Mesenchymal stem cell (in vitro differentiated cells and primary cell): ENCODE results near the gene SLC35A2.

Experiments
- DNase-seq: peaks from one replicate; pipeline ENCODE4 v3.0.0-alpha.2; 2013
- H2AFZ ChIP-seq: one replicate; pipeline ENCODE4 v1.6.1; 2013; ENCODE audit warnings: low read depth, mild to moderate bottlenecking, control low read depth, inconsistent platforms, low read length, moderate library complexity
- H2AK5ac ChIP-seq: 2 replicates; pipeline ENCODE4 v1.6.1; 2013; ENCODE audit warnings: low read length, moderate library complexity, mild to moderate bottlenecking, inconsistent platforms; ENCODE audit not compliant: severe bottlenecking
- H2BK120ac ChIP-seq: one replicate; pipeline ENCODE4 v1.6.1; 2013; ENCODE audit warnings: low read depth, mild to moderate bottlenecking, inconsistent platforms, low read length, moderate library complexity
- H2BK12ac ChIP-seq, 2 experiments: one replicate each; pipeline ENCODE4 v1.6.1; 2013; ENCODE audit warnings: inconsistent platforms in 2 of 2, low read length in 2 of 2, mild to moderate bottlenecking in 2 of 2, moderate library complexity in 2 of 2, control low read depth in 1 of 2
- H2BK15ac ChIP-seq: one replicate; pipeline ENCODE4 v1.6.1; 2013; ENCODE audit warnings: mild to moderate bottlenecking, low read depth, inconsistent platforms; ENCODE audit not compliant: poor library complexity, severe bottlenecking
- H2BK5ac ChIP-seq: 2 replicates; pipeline ENCODE4 v1.6.1; 2013; ENCODE audit warnings: low read depth, mild to moderate bottlenecking, low read length, control low read depth, inconsistent platforms; ENCODE audit not compliant: poor library complexity, severe bottlenecking
- H3K14ac ChIP-seq, 2 experiments: one replicate each; pipeline ENCODE4 v1.6.1; 2013; ENCODE audit warnings: inconsistent platforms in 2 of 2, low read length in 2 of 2, control low read depth in 1 of 2, mild to moderate bottlenecking in 1 of 2, moderate library complexity in 1 of 2
- H3K18ac ChIP-seq, 2 experiments: one replicate each; pipeline ENCODE4 v1.6.1; 2013; ENCODE audit warnings: inconsistent platforms in 2 of 2, low read length in 2 of 2, control low read depth in 1 of 2, low read depth in 1 of 2, mild to moderate bottlenecking in 1 of 2
- H3K23ac ChIP-seq, 2 experiments: one replicate each; pipeline ENCODE4 v1.6.1; 2013; ENCODE audit warnings: inconsistent platforms in 2 of 2, low read length in 2 of 2, mild to moderate bottlenecking in 2 of 2, moderate library complexity in 2 of 2, control low read depth in 1 of 2
- H3K27ac ChIP-seq: 2 replicates; pipeline ENCODE4 v1.5.1; 2013; ENCODE audit warnings: mild to moderate bottlenecking, moderate library complexity, low read length, control low read depth, inconsistent platforms; ENCODE audit not compliant: poor library complexity, severe bottlenecking
- H3K27me3 ChIP-seq, 2 experiments: 2 replicates each; pipeline versions ENCODE4 v1.6.1 to v1.7.0; 2013; ENCODE audit warnings: low read length in 2 of 2, mild to moderate bottlenecking in 2 of 2, moderate library complexity in 2 of 2, control low read depth in 1 of 2, inconsistent platforms in 1 of 2; ENCODE audit not compliant: control insufficient read depth in 1 of 2, insufficient read depth in 1 of 2
- H3K36me3 ChIP-seq, 2 experiments: 2 replicates each; pipeline versions ENCODE4 v1.6.1 to v1.7.0; 2013; ENCODE audit warnings: low read length in 2 of 2, control low read depth in 1 of 2, inconsistent platforms in 1 of 2, low read depth in 1 of 2, mild to moderate bottlenecking in 1 of 2; ENCODE audit not compliant: insufficient read depth in 2 of 2, control insufficient read depth in 1 of 2
- H3K4ac ChIP-seq, 2 experiments: one replicate each; pipeline ENCODE4 v1.6.1; 2013; ENCODE audit warnings: inconsistent platforms in 2 of 2, low read length in 2 of 2, mild to moderate bottlenecking in 2 of 2, moderate library complexity in 2 of 2, control low read depth in 1 of 2, low read depth in 1 of 2
- H3K4me1 ChIP-seq: 2 replicates; pipeline ENCODE4 v1.6.1; 2013; ENCODE audit warnings: low read depth, low read length, control low read depth; ENCODE audit not compliant: control insufficient read depth, insufficient read depth
- H3K4me2 ChIP-seq: 2 replicates; pipeline ENCODE4 v1.6.1; 2013; ENCODE audit warnings: low read length, mild to moderate bottlenecking, inconsistent platforms; ENCODE audit not compliant: poor library complexity, severe bottlenecking
- H3K4me3 ChIP-seq, 2 experiments: 2 replicates each; pipeline versions ENCODE4 v1.5.1 to v1.7.0; 2013; ENCODE audit warnings: low read length in 2 of 2, mild to moderate bottlenecking in 2 of 2, control low read depth in 1 of 2, low read depth in 1 of 2; ENCODE audit not compliant: insufficient read depth in 1 of 2
- H3K79me1 ChIP-seq: replicated peaks from 2 replicates; pipeline ENCODE4 v1.6.1; 2013; ENCODE audit warnings: mild to moderate bottlenecking, control low read depth, low read length, inconsistent platforms; ENCODE audit not compliant: poor library complexity, severe bottlenecking
- H3K9ac ChIP-seq: 2 replicates; pipeline ENCODE4 v1.7.0; 2013; ENCODE audit warnings: mild to moderate bottlenecking, low read length, moderate library complexity
- H3K9me3 ChIP-seq: 2 replicates; pipeline ENCODE4 v1.7.0; 2013; ENCODE audit warnings: mild to moderate bottlenecking, low read length; ENCODE audit not compliant: control insufficient read depth
- H4K8ac ChIP-seq: one replicate; pipeline ENCODE4 v1.6.1; 2013; ENCODE audit warnings: inconsistent platforms, mild to moderate bottlenecking, low read length, moderate library complexity
- H4K91ac ChIP-seq: one replicate; pipeline ENCODE4 v1.6.1; 2013; ENCODE audit warnings: mild to moderate bottlenecking, low read length, inconsistent platforms
- WGBS: methylation state at CpG from one replicate; pipeline ENCODE4 v1.1.7; 2013; ENCODE audit warnings: mixed read lengths; 5-methylcytosine and 5-hydroxymethylcytosine counted together

Gene SLC35A2

DNA sequence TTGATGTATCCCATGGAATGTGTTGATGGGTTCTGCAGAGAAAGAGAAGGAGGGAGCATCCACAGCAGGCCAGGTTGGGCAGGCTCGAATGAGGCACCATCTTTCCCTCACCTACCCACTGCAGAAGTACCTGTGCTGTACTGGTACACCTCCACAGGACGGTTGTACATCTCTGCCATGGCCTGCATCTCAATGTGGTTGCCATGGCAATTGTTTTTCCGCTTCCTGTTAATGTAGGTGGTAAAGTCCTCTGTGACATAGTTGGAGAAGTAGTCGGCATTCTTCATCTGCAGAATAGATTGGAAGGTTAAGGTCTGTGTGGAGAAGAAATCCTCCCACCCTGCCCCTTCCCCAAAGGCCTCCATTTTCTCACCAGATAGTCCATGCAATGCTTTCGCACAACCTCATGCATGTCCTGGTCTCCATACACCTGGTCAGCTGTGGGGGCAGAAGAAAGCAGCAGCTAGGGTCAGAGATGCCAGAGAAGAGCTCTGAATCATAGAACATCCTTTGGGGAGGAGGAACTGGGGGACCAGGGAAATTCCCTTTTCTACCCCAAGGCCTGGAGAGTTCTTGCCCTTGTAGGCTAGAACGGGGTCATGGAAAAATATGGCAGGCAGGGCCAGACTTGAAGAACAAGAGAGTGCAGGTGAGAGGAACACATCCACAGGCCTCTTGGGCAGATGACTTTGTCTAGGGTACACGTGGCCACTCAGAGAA, 23.3 kb upstream of the SLC35A2 start:
- Histone ChIP-seq H2BK5ac (no peak overlapping the region), H2BK15ac (no peak overlapping the region), H2AFZ (no peak overlapping the region), H3K36me3 (peaks cover 27 to 53% of the 10 kb centered on the region in 2 experiments), H3K9ac (no peak overlapping the region), H2AK5ac (no peak overlapping the region), H3K4me3 (no peak overlapping the region), H3K79me1 (peaks cover 2% of the 10 kb centered on the region), H4K8ac (no peak overlapping the region), H2BK12ac (no peak overlapping the region), H3K9me3 (peaks cover 4% of the 10 kb centered on the region), H2BK120ac (no peak overlapping the region), H3K27me3 (peaks cover 0 to 4% of the 10 kb centered on the region in 2 experiments), H3K23ac (no peak overlapping the region), H3K4ac (no peak overlapping the region), H4K91ac (no peak overlapping the region), H3K4me2 (no peak overlapping the region), H3K27ac (no peak overlapping the region), H3K4me1 (peaks cover 15% of the 10 kb centered on the region), H3K18ac (no peak overlapping the region), H3K14ac (no peak overlapping the region)
- DNase-seq: no peak
- WGBS: 100% methylated on average over 2 of the region's 7 CpGs

DNA sequence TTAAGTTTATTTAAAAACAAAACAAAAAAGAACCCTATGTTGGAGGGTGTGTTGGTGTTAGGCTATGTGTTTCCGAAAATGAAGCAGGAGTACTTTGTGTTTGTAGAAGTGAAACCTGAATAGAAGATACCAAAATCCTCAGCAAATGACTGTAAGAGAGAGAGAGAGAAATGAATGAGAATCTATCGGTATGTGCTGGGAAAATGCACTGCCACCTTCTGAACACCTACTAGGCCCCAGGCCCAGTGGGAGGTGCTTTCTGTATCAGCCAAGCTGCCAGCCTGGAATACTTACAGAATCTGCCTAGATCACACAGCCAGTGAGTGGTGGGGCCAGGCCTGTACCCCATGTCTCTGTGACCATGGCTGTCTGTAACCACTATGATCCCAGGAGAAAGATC, 22.3 kb upstream of the SLC35A2 start:
- Histone ChIP-seq H3K27me3 (no peaks in the 10 kb centered on the region), H3K4me2 (no peak overlapping the region), H3K27ac (no peak overlapping the region), H2BK5ac (no peak overlapping the region), H2AFZ (no peak overlapping the region), H4K91ac (no peak overlapping the region), H3K4ac (no peak overlapping the region), H2AK5ac (no peak overlapping the region), H2BK120ac (no peak overlapping the region), H3K9me3 (peaks cover 4% of the 10 kb centered on the region), H4K8ac (no peak overlapping the region), H2BK12ac (no peak overlapping the region), H3K23ac (no peak overlapping the region), H3K18ac (no peak overlapping the region), H3K4me3 (no peak overlapping the region), H3K4me1 (peaks cover 12% of the 10 kb centered on the region), H3K14ac (no peak overlapping the region), H3K79me1 (peaks cover 2% of the 10 kb centered on the region), H3K9ac (no peak overlapping the region), H3K36me3 (peaks cover 24 to 46% of the 10 kb centered on the region in 2 experiments), H2BK15ac (no peak overlapping the region)
- DNase-seq: no peak
- WGBS: 83% methylated on average over 1 of the region's 2 CpGs

DNA sequence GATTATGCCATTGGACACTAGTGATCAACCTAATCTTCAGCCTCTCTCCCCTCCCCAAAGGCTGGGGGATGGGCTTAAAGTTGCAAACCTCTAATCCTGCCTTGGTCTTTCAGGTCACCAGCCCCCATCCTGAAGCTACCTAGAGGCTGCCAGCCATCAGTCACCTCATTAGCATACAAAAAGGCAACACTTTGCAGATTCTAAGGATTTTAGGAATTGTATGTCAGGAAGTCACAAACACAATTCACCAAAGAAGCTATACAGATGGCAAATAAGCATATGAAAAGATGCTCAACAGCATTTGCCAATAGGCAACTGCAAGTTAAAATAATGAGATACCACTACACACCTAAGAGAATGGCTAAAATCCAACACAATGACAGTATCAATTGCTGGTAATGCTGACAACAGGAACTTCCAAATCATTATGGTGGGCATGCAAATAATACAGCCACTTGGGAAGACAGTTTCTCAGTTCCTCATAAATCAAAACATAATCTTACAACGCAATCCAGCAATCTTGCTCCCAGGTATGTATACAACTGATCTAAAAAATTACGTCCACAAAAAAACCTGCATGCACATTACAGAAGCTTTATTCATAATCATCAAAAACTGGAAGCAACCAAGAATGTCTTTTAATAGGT, 16.4 kb upstream of the SLC35A2 start:
- Histone ChIP-seq H2BK5ac (no peak overlapping the region), H3K4me1 (no peaks in the 10 kb centered on the region), H3K36me3 (peaks cover 46 to 50% of the 10 kb centered on the region in 2 experiments), H3K4me3 (no peak overlapping the region), H3K79me1 (peaks cover 9% of the 10 kb centered on the region), H3K9me3 (peaks cover 1% of the 10 kb centered on the region), H3K18ac (no peak overlapping the region), H3K27ac (no peak overlapping the region), H4K8ac (no peak overlapping the region), H2BK120ac (no peak overlapping the region), H3K27me3 (peaks cover 0 to 9% of the 10 kb centered on the region in 2 experiments), H3K23ac (no peak overlapping the region), H3K4ac (no peak overlapping the region), H3K14ac (no peak overlapping the region), H2BK15ac (no peak overlapping the region), H2AK5ac (no peak overlapping the region), H3K9ac (no peak overlapping the region), H2AFZ (no peak overlapping the region), H2BK12ac (no peak overlapping the region), H3K4me2 (no peak overlapping the region), H4K91ac (no peak overlapping the region)
- no CpG with 5 or more reads among the region's 2 CpGs for WGBS
- no peak for DNase-seq

DNA sequence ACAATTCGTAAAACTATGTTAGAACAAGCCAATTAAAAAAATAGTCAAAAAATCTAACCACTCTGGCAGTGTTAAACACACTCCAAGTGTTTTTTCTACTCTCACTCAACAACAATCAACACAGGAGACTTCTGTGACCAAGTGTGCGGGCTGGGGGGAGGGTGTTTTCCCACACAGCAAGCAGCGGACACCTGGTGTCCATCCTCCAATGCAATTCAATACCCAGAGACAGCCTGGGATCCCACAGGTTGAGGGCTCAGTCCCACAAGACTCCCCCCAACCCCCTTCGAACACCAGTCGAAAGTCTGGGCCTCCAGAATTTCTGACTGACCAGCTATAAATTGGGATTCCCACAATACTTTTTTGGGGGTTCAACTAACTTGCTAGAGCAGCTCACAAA, 15.7 kb upstream of the SLC35A2 start:
- Histone ChIP-seq H3K14ac (no peak overlapping the region), H3K27me3 (peaks cover 0 to 9% of the 10 kb centered on the region in 2 experiments), H3K4me1 (no peaks in the 10 kb centered on the region), H3K27ac (no peak overlapping the region), H2BK5ac (no peak overlapping the region), H4K8ac (no peak overlapping the region), H3K79me1 (peaks cover 9% of the 10 kb centered on the region), H2BK15ac (no peak overlapping the region), H2BK12ac (no peak overlapping the region), H3K36me3 (peaks cover 46 to 54% of the 10 kb centered on the region in 2 experiments), H2AK5ac (no peak overlapping the region), H2BK120ac (no peak overlapping the region), H3K4me3 (no peak overlapping the region), H3K4ac (no peak overlapping the region), H4K91ac (no peak overlapping the region), H3K9me3 (no peaks in the 10 kb centered on the region), H3K9ac (no peak overlapping the region), H3K23ac (no peak overlapping the region), H2AFZ (no peak overlapping the region), H3K4me2 (no peak overlapping the region), H3K18ac (no peak overlapping the region)
- no peak for DNase-seq
- WGBS: 100% methylated on average over 4 of the region's 5 CpGs
